Skeletal muscle cell (primary cell): ENCODE data around the gene GFRAL.
A peak's percentile ranks its signal among the peaks of the same experiment; 100 is the strongest.

Experiments used
- DNase-seq: peaks from one replicate; pipeline ENCODE4 v3.0.0-alpha.2; 2010; ENCODE audit warnings: low read depth
- H3K4me3 ChIP-seq: 2 replicates; pipeline ENCODE4 v1.5.1; 2011; ENCODE audit warnings: low read depth, mild to moderate bottlenecking, control low read depth, low read length, moderate library complexity

The GFRAL gene

GRCh38 chr6:55410674-55411073 is 83.4 kb downstream of the GFRAL start:
- no peak for DNase-seq

GRCh38 chr6:55423933-55424332 is 96.7 kb downstream of the GFRAL start:
- DNase-seq = no peak

More at GRCh38 chr6:55410674-55411073, 83.4 kb downstream of the GFRAL start:
- no peak overlapping the region for H3K4me3 ChIP-seq

GRCh38 chr6:55433446-55434130 is 106.3 kb downstream of the GFRAL start:
- H3K4me3 ChIP-seq = no peak overlapping the region
- peak; percentile 96 for DNase-seq

More at GRCh38 chr6:55423933-55424332, 96.7 kb downstream of the GFRAL start:
- no peak overlapping the region for H3K4me3 ChIP-seq

- DNase-seq = no peak
- no peak overlapping the region for H3K4me3 ChIP-seq
These were observed 109.9 kb downstream of the GFRAL start for GRCh38 chr6:55437141-55437540.

- no peak overlapping the region for H3K4me3 ChIP-seq
- DNase-seq = no peak
These were observed 110.9 kb downstream of the GFRAL start for GRCh38 chr6:55438203-55438602.

- H3K4me3 ChIP-seq = no peak overlapping the region
- DNase-seq = peak; percentile 82
These were observed 116.2 kb downstream of the GFRAL start for GRCh38 chr6:55443238-55444134.

- H3K4me3 ChIP-seq = no peak overlapping the region
- no peak for DNase-seq
These were observed 118.5 kb downstream of the GFRAL start for GRCh38 chr6:55445648-55446204.

- no peak for DNase-seq
- H3K4me3 ChIP-seq = no peak overlapping the region
These were observed 120.6 kb downstream of the GFRAL start for GRCh38 chr6:55447891-55448290.

GRCh38 chr6:55448451-55448850 is 121.2 kb downstream of the GFRAL start:
- H3K4me3 ChIP-seq = no peak overlapping the region
- no peak for DNase-seq

- no peak for DNase-seq
- no peak overlapping the region for H3K4me3 ChIP-seq
These were observed 122.0 kb downstream of the GFRAL start for GRCh38 chr6:55449225-55449624.

- no peak overlapping the region for H3K4me3 ChIP-seq
- peak; percentile 28 for DNase-seq
These were observed 122.7 kb downstream of the GFRAL start for GRCh38 chr6:55450005-55450404.
